ENCODE results near the gene TRAP1. TPM values are rescaled to one million over a fixed set of nuclear protein-coding genes. Genes with fewer than 3 reads are reported as not detected.

The TRAP1 gene
- total and polyA plus RNA-seq, 10 donors, result 33.7 to 97.1 (median 53.1) TPM

GRCh38 chr16:3706253-3707012 is 10.9 kb downstream of the TRAP1 start:
- H3K4me3 ChIP-seq, result no peak overlapping the region
- TF ChIP-seq CTCF (IDR thresholded peaks at IDR 0.05 in 8 of 11, conservative IDR thresholded peaks at IDR 0.05 in 3 of 11), result no peak
- no peak for TF ChIP-seq POLR2AphosphoS5 (IDR thresholded peaks at IDR 0.05)
- TF ChIP-seq POLR2A (IDR thresholded peaks at IDR 0.05), result no peak
- peaks cover 0 to 26% (median 0%) of the 10 kb centered on the region in 6 donors for H3K36me3 ChIP-seq
- no peak for DNase-seq
- intact Hi-C loops (cut with DNase I; ENCODE audit: low total_unique reads), result no loop called here
- no peaks in the 10 kb centered on the region for H3K4me1 ChIP-seq
- H3K9me3 ChIP-seq, result no peaks in the 10 kb centered on the region
- 84 to 90% (median 86%) methylated on average over 10 of the region's 10 CpGs for WGBS, 5 donors
- H3K27me3 ChIP-seq (replicated peaks in 1 of 7), result no peaks in the 10 kb centered on the region
- H3K27ac ChIP-seq, result no peak overlapping the region

GRCh38 chr16:3702082-3702481 is 15.2 kb downstream of the TRAP1 start:
- TF ChIP-seq POLR2AphosphoS5 (IDR thresholded peaks at IDR 0.05) (no peak), POLR2A (IDR thresholded peaks at IDR 0.05) (no peak), CTCF (IDR thresholded peaks at IDR 0.05 in 8 of 11, conservative IDR thresholded peaks at IDR 0.05 in 3 of 11) (no peak)
- 93 to 97% (median 97%) methylated on average over 7 of the region's 7 CpGs for WGBS, 5 donors

GRCh38 chr16:3701531-3701930 is 15.8 kb downstream of the TRAP1 start:
- Histone ChIP-seq H3K36me3 (peaks cover 0 to 15% (median 0%) of the 10 kb centered on the region in 6 donors), H3K27ac (no peak overlapping the region), H3K27me3 (replicated peaks in 1 of 7) (no peaks in the 10 kb centered on the region), H3K4me1 (peaks cover 0 to 8% (median 0%) of the 10 kb centered on the region in 6 donors), H3K9me3 (no peaks in the 10 kb centered on the region), H3K4me3 (no peak overlapping the region)
- TF ChIP-seq CTCF (IDR thresholded peaks at IDR 0.05 in 8 of 11, conservative IDR thresholded peaks at IDR 0.05 in 3 of 11), result no peak
- no peak for TF ChIP-seq POLR2A (IDR thresholded peaks at IDR 0.05)
- TF ChIP-seq POLR2AphosphoS5 (IDR thresholded peaks at IDR 0.05), result no peak
- DNase-seq, result no peak
- intact Hi-C loops (cut with DNase I; ENCODE audit: low total_unique reads), result no loop called here
- 86 to 93% (median 90%) methylated on average over 4 of the region's 4 CpGs for WGBS, 5 donors

More at GRCh38 chr16:3702082-3702481, 15.2 kb downstream of the TRAP1 start:
- no peaks in the 10 kb centered on the region for H3K27me3 ChIP-seq (replicated peaks in 1 of 7)
- H3K27ac ChIP-seq, result no peak overlapping the region
- intact Hi-C loops (cut with DNase I; ENCODE audit: low total_unique reads), result no loop called here
- H3K4me3 ChIP-seq, result no peak overlapping the region
- no peaks in the 10 kb centered on the region for H3K9me3 ChIP-seq
- H3K4me1 ChIP-seq, result peaks cover 0 to 8% (median 0%) of the 10 kb centered on the region in 6 donors
- no peak for DNase-seq
- H3K36me3 ChIP-seq, result peaks cover 0 to 15% (median 0%) of the 10 kb centered on the region in 6 donors

DNA sequence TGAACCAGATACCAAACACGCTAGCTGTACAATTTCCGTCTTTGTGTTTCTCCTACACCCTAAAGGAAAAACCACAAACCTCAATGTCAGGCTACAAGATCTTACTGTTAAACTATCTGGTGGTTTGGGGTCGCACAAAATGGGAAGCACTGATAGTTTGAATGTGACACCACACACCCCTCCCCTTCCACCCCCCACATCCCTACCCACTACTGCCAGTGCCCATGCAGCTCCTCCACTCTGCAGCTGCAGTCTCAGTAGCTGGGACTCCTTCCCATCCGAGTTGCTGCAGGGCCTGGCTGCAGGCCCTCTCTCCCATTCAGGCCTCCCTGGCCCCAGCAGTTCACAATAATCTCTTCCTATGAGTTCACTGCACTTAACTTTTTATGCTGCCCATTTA is 18.4 kb downstream of the TRAP1 start:
- no peak overlapping the region for H3K4me3 ChIP-seq
- no peaks in the 10 kb centered on the region for H3K27me3 ChIP-seq (replicated peaks in 1 of 7)
- H3K9me3 ChIP-seq, result no peaks in the 10 kb centered on the region
- no peak overlapping the region for H3K27ac ChIP-seq
- no peak for DNase-seq
- WGBS, 5 donors, result 27 to 60% (median 42%) methylated on average over 4 of the region's 4 CpGs
- H3K4me1 ChIP-seq, result peaks cover 0 to 8% (median 0%) of the 10 kb centered on the region in 6 donors
- no peak for TF ChIP-seq POLR2AphosphoS5 (IDR thresholded peaks at IDR 0.05)
- no peak for TF ChIP-seq CTCF (IDR thresholded peaks at IDR 0.05 in 8 of 11, conservative IDR thresholded peaks at IDR 0.05 in 3 of 11)
- no peak for TF ChIP-seq POLR2A (IDR thresholded peaks at IDR 0.05)
- intact Hi-C loops (cut with DNase I; ENCODE audit: low total_unique reads), result loop anchor here (10.0 kb wide), 1 partner anchor 176 kb away; no protein-coding TSS in a partner anchor
- H3K36me3 ChIP-seq, result peaks cover 0 to 27% (median 0%) of the 10 kb centered on the region in 6 donors
